AG10803 (cell line): Measurements from ENCODE around the gene CELF5.

ENCODE experiments used
- DNase-seq: peaks from one replicate; pipeline ENCODE4 v3.0.0; 2010; ENCODE audit warnings: low read depth
- H3K4me3 ChIP-seq: 2 replicates; pipeline ENCODE4 v1.5.1; 2011; ENCODE audit warnings: mild to moderate bottlenecking, low read length, control low read depth
- TF ChIP-seq, protein P1 (sequence below): conservative IDR thresholded peaks from 2 replicates; pipeline ENCODE4 v1.5.1; 2011; ENCODE audit warnings: mild to moderate bottlenecking, low read length, control low read depth, inconsistent platforms

The CELF5 gene

DNA sequence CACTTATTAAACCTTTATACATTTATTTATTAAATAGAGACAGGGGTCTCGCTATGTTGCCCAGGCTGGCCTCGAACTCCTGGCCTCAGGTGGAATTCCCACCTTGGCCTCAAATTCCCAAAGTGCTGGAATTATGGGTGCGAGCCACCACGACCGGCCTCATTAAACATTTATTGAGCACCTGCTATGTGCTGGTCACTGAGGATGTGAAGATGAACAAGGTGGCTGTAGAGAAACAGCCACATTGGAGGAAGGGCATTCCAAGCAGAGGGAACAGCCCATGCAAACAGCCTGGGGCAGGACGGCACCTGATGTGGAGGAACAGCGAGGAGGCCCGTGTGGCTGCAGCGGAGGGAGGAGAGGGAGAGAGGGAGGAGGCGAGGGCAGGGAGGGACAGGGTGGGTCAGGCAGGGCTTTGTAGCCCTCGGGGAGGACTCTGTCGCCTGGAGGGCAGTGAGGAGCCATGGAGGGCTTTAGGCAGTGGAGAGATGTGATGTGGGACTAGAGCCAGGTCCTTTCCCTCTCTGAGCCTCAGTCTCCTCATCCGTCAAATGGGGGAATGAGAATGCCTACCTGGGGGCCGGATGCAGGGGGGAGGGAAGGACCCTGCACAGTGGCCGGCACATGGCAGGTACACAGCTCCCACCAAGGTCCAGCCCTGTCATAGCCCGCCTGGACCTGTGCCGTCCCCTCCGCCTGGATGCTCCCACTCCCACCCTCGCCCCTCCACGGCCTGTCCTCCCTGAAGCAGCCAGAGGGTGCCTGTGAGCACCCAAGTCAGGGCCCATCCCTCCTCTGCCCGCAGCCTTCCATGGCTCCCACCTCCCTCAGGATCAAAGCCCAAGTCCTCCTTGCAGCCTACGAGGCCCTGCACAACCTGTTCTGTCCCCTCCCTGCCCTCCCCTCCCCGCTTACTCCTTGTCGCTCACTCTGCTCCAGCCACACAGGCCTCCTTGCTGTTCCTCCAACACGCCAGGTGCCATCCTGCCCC lies 120.4 kb downstream of the CELF5 start:
- H3K4me3 ChIP-seq: no peak overlapping the region
- TF ChIP-seq, protein P1, sequence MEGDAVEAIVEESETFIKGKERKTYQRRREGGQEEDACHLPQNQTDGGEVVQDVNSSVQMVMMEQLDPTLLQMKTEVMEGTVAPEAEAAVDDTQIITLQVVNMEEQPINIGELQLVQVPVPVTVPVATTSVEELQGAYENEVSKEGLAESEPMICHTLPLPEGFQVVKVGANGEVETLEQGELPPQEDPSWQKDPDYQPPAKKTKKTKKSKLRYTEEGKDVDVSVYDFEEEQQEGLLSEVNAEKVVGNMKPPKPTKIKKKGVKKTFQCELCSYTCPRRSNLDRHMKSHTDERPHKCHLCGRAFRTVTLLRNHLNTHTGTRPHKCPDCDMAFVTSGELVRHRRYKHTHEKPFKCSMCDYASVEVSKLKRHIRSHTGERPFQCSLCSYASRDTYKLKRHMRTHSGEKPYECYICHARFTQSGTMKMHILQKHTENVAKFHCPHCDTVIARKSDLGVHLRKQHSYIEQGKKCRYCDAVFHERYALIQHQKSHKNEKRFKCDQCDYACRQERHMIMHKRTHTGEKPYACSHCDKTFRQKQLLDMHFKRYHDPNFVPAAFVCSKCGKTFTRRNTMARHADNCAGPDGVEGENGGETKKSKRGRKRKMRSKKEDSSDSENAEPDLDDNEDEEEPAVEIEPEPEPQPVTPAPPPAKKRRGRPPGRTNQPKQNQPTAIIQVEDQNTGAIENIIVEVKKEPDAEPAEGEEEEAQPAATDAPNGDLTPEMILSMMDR: no peak
- no peak for DNase-seq

DNA sequence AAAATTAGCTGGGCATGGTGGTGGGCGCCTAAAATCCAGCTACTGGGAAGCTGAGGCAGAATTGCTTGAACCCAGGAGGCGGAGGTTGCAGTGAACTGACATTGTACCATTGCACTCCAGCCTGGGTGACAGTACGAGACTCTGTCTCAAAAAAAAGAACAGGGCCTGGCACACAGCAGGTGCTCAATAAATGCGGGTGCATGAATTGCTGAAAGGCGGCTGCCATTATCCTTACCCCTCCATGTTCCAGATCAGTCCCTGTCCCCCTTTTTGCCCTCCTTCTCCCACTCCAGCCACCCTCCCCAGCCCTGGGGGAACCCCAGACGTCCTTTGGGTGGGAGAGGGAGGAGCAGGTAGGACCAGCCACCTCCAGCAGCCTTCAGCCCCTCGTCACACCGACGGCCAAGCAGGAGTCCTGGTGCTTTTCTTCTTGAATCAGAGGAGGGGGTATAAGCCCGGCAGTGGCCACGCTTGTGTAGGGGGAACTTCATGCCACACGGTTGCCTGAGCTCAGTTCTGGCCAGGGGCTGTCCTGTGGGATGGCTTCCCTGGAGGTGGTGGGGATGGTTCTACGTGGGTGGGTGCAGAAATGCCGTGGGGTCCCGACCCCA lies 121.5 kb downstream of the CELF5 start:
- no peak for DNase-seq
- TF ChIP-seq, protein P1: no peak
- H3K4me3 ChIP-seq: no peak overlapping the region
